B cell (primary cell): ENCODE measurements around the gene PDLIM5. TPM values are rescaled to one million over a fixed set of nuclear protein-coding genes. Genes with fewer than 3 reads are reported as not detected.
"Not testable (repeated sequence)": the region's sequence is repeated elsewhere in the genome, so short reads cannot be mapped to it uniquely, and the experiment has no call there.

Experiments
- ATAC-seq: fragments of 200-7000 bp; cut with Tn5 transposase; one replicate; pipeline ENCODE4 v1.10.0; 2021; ENCODE audit warnings: low read depth, mild to moderate bottlenecking, moderate number of reproducible peaks, moderate library complexity
- CTCF ChIA-PET: fragments of 350-600 bp; sonication (Branson Sonifier 250); formaldehyde crosslinking; loops from one replicate; lab custom pipeline; 2021; ENCODE audit warnings: antibody characterized with exemption, inconsistent platforms; lab: Charles Lee
- POLR2A ChIA-PET: fragments of 350-600 bp; sonication (Branson Sonifier 250); formaldehyde crosslinking; loops from one replicate; lab custom pipeline; 2021; ENCODE audit warnings: antibody characterized with exemption; lab: Charles Lee
- DNase-seq: peaks from one replicate; pipeline ENCODE4 v3.0.0; 2013
- H2AFZ ChIP-seq: 2 replicates; pipeline ENCODE4 v1.6.1; 2012; ENCODE audit warnings: mild to moderate bottlenecking, low read depth, low read length; ENCODE audit not compliant: insufficient read depth, poor library complexity, severe bottlenecking
- H3K27ac ChIP-seq, 2 donors: 1 replicate in 1 of 2; 2 replicates in 1 of 2; pipeline ENCODE4 v1.5.1; 2012 to 2013; ENCODE audit warnings: low read length in 2 of 2, mild to moderate bottlenecking in 2 of 2, moderate library complexity in 1 of 2
- H3K27me3 ChIP-seq, 4 experiments: fragments of 200-600 bp in 1 of 4; sonication (generic) in 1 of 4; replicated peaks in 1 of 4; 1 replicate in 2 of 4; 2 replicates in 2 of 4; pipeline versions ENCODE4 v1.6.1 to v1.7.0; 2013 to 2016; ENCODE audit warnings: low read length in 3 of 4, mild to moderate bottlenecking in 2 of 4, mixed read lengths in 1 of 4, moderate library complexity in 1 of 4; ENCODE audit not compliant: insufficient read depth in 4 of 4, control insufficient read depth in 3 of 4; ENCODE audit errors: control extremely low read depth in 1 of 4
- H3K36me3 ChIP-seq, 2 experiments: replicated peaks in 1 of 2; 1 replicate in 1 of 2; 2 replicates in 1 of 2; pipeline versions ENCODE4 v1.6.1 to v1.7.1; 2013; ENCODE audit warnings: low read length in 1 of 2; ENCODE audit not compliant: insufficient read depth in 2 of 2, control insufficient read depth in 1 of 2; ENCODE audit errors: control extremely low read depth in 1 of 2, extremely low read depth in 1 of 2
- H3K4me1 ChIP-seq, 2 donors: fragments of 200-600 bp in 1 of 2; sonication (generic) in 1 of 2; 1 replicate in 1 of 2; 2 replicates in 1 of 2; pipeline versions ENCODE4 v1.5.1 to v1.6.1; 2013 to 2017; ENCODE audit warnings: low read length in 2 of 2; ENCODE audit not compliant: control insufficient read depth in 2 of 2, insufficient read depth in 2 of 2
- H3K4me2 ChIP-seq: replicated peaks from 2 replicates; pipeline ENCODE3; 2012; ENCODE audit warnings: mild to moderate bottlenecking, low read depth, low read length; ENCODE audit not compliant: poor library complexity, severe bottlenecking
- H3K4me3 ChIP-seq, 5 experiments: fragments of 200-600 bp in 1 of 5; sonication (generic) in 1 of 5; 1 replicate in 3 of 5; 2 replicates in 2 of 5; pipeline versions ENCODE4 v1.5.1 to v1.7.0; 2011 to 2016; ENCODE audit warnings: low read length in 4 of 5, mild to moderate bottlenecking in 4 of 5, low read depth in 2 of 5, control low read depth in 1 of 5, moderate library complexity in 1 of 5; ENCODE audit not compliant: insufficient read depth in 1 of 5; ENCODE audit errors: control extremely low read depth in 1 of 5, extremely low read depth in 1 of 5
- H3K79me2 ChIP-seq: fragments of 200-600 bp; sonication (generic); one replicate; pipeline ENCODE4 v1.6.0; 2016; ENCODE audit warnings: low read length; ENCODE audit not compliant: control insufficient read depth, insufficient read depth
- H3K9ac ChIP-seq: fragments of 200-600 bp; sonication (generic); 2 replicates; pipeline ENCODE4 v1.6.1; 2017; ENCODE audit warnings: mild to moderate bottlenecking, low read length, moderate library complexity
- H3K9me3 ChIP-seq, 3 donors: one replicate each; pipeline versions ENCODE4 v1.6.1 to v1.7.1; 2013; ENCODE audit warnings: low read length in 2 of 3; ENCODE audit not compliant: control insufficient read depth in 2 of 3, insufficient read depth in 1 of 3; ENCODE audit errors: control extremely low read depth in 1 of 3
- H4K20me1 ChIP-seq: 2 replicates; pipeline ENCODE4 v1.6.0; 2012; ENCODE audit warnings: mild to moderate bottlenecking, low read length; ENCODE audit not compliant: insufficient read depth, control insufficient read depth, poor library complexity, severe bottlenecking
- H3K27ac Mint-ChIP-seq: one replicate; pipeline ENCODE4 v1.8.0; 2021; ENCODE audit warnings: mixed read lengths
- H3K27me3 Mint-ChIP-seq: one replicate; pipeline ENCODE4 v1.8.0; 2021; ENCODE audit warnings: mixed read lengths
- H3K4me1 Mint-ChIP-seq: one replicate; pipeline ENCODE4 v1.8.0; 2021; ENCODE audit warnings: mixed read lengths
- H3K4me3 Mint-ChIP-seq: one replicate; pipeline ENCODE4 v1.8.0; 2021; ENCODE audit warnings: mixed read lengths
- H3K9me3 Mint-ChIP-seq: one replicate; pipeline ENCODE4 v1.8.0; 2022; ENCODE audit warnings: mixed read lengths; ENCODE audit not compliant: insufficient read depth
- EZH2 ChIP-seq: IDR thresholded peaks from 2 replicates; pipeline ENCODE4 v1.6.1; 2012; ENCODE audit warnings: borderline replicate concordance, low read depth, mild to moderate bottlenecking, moderate library complexity, low read length; ENCODE audit not compliant: insufficient read depth, poor library complexity, severe bottlenecking
- WGBS: methylation state at CpG from one replicate; pipeline ENCODE4 v1.1.5; 2013; ENCODE audit warnings: missing lambda C conversion rate; ENCODE audit not compliant: insufficient coverage; 5-methylcytosine and 5-hydroxymethylcytosine counted together
- intact Hi-C: fragments of 100-400 bp; cut with micrococcal nuclease; formaldehyde crosslinking; loops from one replicate; pipeline ENCODE4 v1.10.0; 2022
- polyA plus RNA-seq: library from polyadenylated mRNA; depleted of rRNA; stranded (reverse); fragments of >200 nt; gene quantifications from 2 replicates; pipeline ENCODE4 v1.2.3, GENCODE V29; 2012
- total RNA-seq, 2 donors: library from RNA; stranded (reverse); fragments of 120-200 nt in 1 of 2; gene quantifications; 1 replicate in 1 of 2; 2 replicates in 1 of 2; pipeline versions ENCODE4 v1.2.3 to v1.2.4, GENCODE V29; 2013 to 2022
- TF ChIP-seq, protein P1 (sequence below): fragments of 200-600 bp; IDR thresholded peaks from one replicate; pipeline ENCODE4 v1.8.0; 2022; ENCODE audit warnings: antibody characterized with exemption, mild to moderate bottlenecking

PDLIM5 gene
- total and polyA plus RNA-seq, 2 donors (not counting 1 experiment from before 2014, with no cell fraction given) = 24.0 to 30.2 TPM

DNA sequence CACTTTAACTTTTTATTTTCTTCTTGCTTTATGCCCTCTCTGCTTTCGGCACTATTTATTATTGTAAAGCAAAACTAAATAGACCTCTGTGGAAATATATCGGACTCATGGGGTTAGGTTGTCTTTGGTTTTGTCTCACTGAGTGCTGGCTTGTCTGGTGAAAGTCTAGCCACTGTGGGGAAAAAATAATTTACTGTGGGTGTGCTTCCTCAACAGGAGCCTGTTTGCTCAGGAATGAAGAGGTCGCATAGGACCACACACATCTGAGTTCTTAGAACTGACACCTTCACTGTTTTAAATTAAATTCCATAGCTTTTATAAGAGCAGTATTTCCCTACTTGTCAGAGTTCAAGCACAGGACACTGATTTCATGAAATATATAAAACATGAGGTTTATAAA is 203.0 kb downstream of the PDLIM5 start:
- Histone ChIP-seq H3K79me2 (no peaks in the 10 kb centered on the region), H4K20me1 (no peaks in the 10 kb centered on the region), H2AFZ (no peak overlapping the region), H3K27me3 (no peaks in the 10 kb centered on the region), H3K4me1 (no peaks in the 10 kb centered on the region), H3K27ac (no peak overlapping the region), H3K36me3 (no peaks in the 10 kb centered on the region), H3K9me3 (no peaks in the 10 kb centered on the region), H3K4me3 (no peak overlapping the region), H3K4me2 (no peak overlapping the region), H3K9ac (no peak overlapping the region)
- Mint-ChIP-seq H3K4me1 (no peaks in the 10 kb centered on the region), H3K27ac (no peak overlapping the region), H3K27me3 (no peaks in the 10 kb centered on the region), H3K9me3 (no peaks in the 10 kb centered on the region), H3K4me3 (no peak overlapping the region)
- CTCF ChIA-PET = no interaction called here
- ATAC-seq (no peak), DNase-seq (no peak)
- intact Hi-C loops = no loop called here
- no CpG with 5 or more reads among the region's 3 CpGs for WGBS
- POLR2A ChIA-PET = no interaction called here
- TF ChIP-seq, protein P1, sequence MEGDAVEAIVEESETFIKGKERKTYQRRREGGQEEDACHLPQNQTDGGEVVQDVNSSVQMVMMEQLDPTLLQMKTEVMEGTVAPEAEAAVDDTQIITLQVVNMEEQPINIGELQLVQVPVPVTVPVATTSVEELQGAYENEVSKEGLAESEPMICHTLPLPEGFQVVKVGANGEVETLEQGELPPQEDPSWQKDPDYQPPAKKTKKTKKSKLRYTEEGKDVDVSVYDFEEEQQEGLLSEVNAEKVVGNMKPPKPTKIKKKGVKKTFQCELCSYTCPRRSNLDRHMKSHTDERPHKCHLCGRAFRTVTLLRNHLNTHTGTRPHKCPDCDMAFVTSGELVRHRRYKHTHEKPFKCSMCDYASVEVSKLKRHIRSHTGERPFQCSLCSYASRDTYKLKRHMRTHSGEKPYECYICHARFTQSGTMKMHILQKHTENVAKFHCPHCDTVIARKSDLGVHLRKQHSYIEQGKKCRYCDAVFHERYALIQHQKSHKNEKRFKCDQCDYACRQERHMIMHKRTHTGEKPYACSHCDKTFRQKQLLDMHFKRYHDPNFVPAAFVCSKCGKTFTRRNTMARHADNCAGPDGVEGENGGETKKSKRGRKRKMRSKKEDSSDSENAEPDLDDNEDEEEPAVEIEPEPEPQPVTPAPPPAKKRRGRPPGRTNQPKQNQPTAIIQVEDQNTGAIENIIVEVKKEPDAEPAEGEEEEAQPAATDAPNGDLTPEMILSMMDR = no peak
- TF ChIP-seq EZH2 = no peak

DNA sequence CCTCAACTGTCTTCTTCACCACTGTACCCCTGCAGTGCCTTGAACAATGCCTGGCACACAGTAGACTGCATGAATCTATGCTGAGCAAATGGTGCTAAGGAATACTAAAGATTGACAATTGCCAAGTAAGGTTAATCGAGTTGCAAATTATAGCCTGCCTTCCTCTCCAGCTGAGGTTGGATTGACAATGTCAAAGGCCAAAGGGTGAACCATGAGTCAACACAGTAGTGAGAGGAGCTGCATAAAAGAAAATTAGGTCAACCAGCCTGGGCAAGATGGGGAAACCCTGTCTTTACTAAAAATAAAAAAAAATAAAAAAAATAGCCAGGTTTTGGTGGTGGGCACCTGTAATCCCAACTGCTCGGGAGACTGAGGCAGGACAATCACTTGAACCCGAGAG is 208.9 kb downstream of the PDLIM5 start:
- Histone ChIP-seq H2AFZ (no peak overlapping the region), H3K27ac (no peak overlapping the region), H3K4me2 (no peak overlapping the region), H3K27me3 (no peaks in the 10 kb centered on the region), H3K79me2 (no peaks in the 10 kb centered on the region), H3K4me3 (no peak overlapping the region), H4K20me1 (no peaks in the 10 kb centered on the region), H3K4me1 (no peaks in the 10 kb centered on the region), H3K36me3 (peaks cover 0 to 2% of the 10 kb centered on the region in 2 experiments), H3K9ac (no peak overlapping the region), H3K9me3 (no peaks in the 10 kb centered on the region)
- ChIA-PET POLR2A (no interaction called here), CTCF (no interaction called here)
- DNase-seq = no peak
- no peak overlapping the region for H3K4me3 Mint-ChIP-seq
- H3K9me3 Mint-ChIP-seq = no peaks in the 10 kb centered on the region
- WGBS = 83% methylated on average over 3 of the region's 3 CpGs
- no peak for ATAC-seq
- intact Hi-C loops = no loop called here
- no peaks in the 10 kb centered on the region for H3K27me3 Mint-ChIP-seq
- H3K27ac Mint-ChIP-seq = no peak overlapping the region
- TF ChIP-seq, protein P1 = no peak
- no peak for TF ChIP-seq EZH2
- no peaks in the 10 kb centered on the region for H3K4me1 Mint-ChIP-seq

DNA sequence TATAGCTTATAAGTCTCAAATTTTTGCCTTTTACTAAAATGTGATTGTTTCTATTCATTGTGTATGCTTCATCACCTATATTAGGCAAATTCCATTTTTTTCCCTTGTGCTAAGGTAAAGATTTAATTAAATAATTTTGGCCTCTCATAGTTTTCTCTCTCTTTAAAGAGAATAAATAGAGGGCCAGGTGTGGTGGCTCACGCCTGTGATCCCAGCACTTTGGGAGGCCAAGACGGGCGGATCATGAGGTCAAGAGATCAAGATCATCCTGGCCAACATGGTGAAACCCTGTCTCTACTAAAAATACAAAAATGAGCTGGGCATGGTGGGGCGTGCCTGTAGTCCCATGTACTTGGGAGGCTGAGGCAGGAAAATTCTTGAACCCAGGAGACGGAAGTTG is 213.3 kb downstream of the PDLIM5 start:
- H3K9me3 ChIP-seq, H3K36me3 ChIP-seq, H3K4me3 Mint-ChIP-seq, H3K4me1 ChIP-seq, POLR2A ChIA-PET, H2AFZ ChIP-seq, H3K4me1 Mint-ChIP-seq, H3K4me2 ChIP-seq, intact Hi-C loops, H4K20me1 ChIP-seq, H3K79me2 ChIP-seq, H3K27me3 Mint-ChIP-seq, H3K9me3 Mint-ChIP-seq, ATAC-seq, H3K9ac ChIP-seq, DNase-seq, H3K4me3 ChIP-seq, CTCF ChIA-PET, H3K27ac ChIP-seq, H3K27ac Mint-ChIP-seq, H3K27me3 ChIP-seq: not testable (repeated sequence)
- WGBS = 100% methylated on average over 3 of the region's 5 CpGs
